HG03442 (cell line): ENCODE data around the gene CES1.
"Not testable (repeated sequence)": the region's sequence is repeated elsewhere in the genome, so short reads cannot be mapped to it uniquely, and the experiment has no call there.

Experiments
- ATAC-seq: cut with Tn5 transposase; IDR thresholded peaks from one replicate; pipeline ENCODE4 v1.9.1; 2021; ENCODE audit warnings: mild to moderate bottlenecking, moderate library complexity; ENCODE audit not compliant: unreplicated experiment

Gene CES1

GRCh38 chr16:55792934-55793374 lies 39.9 kb downstream of the CES1 start:
- ATAC-seq = not testable (repeated sequence)

DNA sequence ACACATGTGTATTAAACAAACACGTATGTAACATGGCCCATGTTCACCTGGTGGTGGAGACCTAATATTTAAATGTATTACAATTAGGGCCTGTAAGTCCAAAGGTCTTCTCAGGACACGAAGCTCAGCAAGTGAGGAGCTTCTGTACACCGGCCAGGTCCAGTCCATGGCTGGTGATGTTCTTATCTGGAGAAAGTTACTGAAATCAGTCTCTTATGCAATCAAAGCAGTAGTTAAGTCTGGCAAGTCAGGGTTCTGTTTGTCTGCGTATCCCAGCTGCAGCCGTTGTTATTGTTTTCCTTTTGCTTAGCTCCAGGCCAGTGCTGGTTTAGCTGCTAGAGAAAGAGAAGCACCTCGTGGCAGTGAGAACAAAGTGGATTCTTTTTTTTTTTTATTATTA lies 41.4 kb downstream of the CES1 start:
- ATAC-seq = not testable (repeated sequence)

- not testable (repeated sequence) for ATAC-seq
Measured at GRCh38 chr16:55790240-55790639, 42.7 kb downstream of the CES1 start.

- ATAC-seq = not testable (repeated sequence)
Measured at GRCh38 chr16:55782793-55783091, 50.2 kb downstream of the CES1 start.

DNA sequence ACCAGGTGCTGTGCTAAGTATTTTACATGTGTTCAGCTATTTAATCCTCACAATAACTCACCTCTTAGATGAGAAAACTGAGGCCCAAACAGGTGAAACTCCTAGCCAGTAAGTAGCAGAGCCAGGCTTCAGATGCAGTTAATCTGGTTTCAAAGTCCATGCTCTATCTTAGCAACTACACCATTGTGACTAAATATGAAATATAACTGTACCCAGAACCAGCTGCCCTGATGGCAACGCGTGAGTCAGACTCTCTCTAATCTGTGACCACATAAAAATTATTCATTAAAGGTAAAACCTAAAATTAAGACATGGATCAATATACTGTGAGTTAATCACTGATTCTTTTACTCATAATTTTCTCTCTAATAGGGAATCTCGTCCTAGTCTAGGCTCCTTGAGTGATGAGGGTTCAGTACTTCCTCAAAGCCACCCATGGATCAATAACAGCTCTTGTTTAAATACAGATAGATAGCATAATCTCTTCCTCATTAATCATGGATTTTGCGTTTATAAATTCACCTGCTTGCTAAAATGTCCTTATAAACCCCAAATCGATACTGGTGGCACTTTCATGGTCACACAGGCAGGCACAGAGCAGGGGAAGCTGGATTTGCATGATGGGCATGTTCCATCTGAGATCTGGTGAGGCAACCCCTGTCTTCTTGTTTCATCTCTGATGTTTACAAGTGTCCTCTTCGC lies 50.7 kb downstream of the CES1 start:
- ATAC-seq = not testable (repeated sequence)

- ATAC-seq = not testable (repeated sequence)
Measured at GRCh38 chr16:55781456-55781855, 51.4 kb downstream of the CES1 start.

DNA sequence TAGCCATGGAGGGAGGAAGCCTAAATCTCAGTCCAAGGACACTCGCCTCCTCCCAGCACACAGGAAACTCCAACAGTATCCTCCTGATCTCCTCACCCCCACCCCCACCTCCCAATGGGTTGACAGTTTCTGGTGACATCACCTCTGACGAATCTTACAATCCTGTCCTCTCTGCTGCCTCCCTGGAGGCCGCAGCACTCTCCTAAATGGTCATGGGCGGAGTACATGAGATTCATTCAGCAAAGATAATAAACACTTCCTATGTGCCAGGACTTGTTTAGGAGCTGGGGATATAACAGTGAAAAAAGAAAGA lies 52.8 kb downstream of the CES1 start:
- not testable (repeated sequence) for ATAC-seq

DNA sequence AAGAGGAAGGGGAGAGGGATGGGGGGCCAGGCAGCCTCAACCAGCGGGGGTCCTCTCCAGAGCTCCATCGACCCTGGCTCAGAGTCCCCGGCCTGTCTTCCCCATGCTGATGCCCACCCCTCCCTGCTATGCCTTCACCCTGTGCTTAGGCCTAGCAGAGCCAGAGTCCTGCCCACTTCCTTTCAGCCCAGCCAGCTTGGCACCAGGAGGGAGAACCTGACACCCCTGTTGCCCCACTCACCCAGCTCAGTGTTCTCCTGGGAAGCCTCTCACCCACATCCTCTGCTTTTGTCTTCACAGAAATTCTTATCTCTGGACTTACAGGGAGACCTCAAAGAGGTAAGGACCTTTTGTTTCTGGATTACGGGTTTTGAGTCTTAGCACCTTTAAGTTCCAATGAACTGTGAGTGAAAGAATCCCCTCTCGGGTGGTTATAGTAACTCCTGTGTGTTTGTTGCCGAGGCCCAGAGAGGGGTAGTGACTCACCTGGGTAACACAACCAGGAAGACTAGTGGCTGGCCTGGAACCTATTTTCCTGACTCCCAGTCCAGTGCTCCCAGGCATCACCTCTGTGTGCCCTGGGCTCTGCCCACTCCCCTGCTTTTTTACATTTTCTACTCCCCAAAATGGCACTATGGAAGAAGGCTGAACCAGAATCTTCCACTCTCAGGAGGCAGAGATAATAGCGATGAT lies 53.3 kb downstream of the CES1 start:
- ATAC-seq = no peak

DNA sequence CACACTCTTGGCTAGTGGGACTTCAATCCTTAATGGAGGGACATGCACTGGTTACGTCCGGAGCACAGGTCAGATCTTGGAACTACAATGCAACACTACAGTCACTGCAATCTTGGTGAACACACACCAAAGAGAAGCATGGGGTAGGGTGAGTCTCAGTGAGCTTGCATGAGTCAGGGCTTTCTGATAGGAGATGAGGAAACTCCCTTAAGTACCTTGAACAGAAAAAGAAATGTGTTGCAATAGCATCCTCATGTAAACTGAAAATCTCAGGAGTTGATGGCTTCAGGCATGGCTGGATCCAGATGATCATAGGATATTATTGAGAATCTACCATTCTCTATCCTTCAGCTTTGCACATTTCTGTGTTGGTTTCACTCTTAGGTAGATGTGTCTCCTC lies 54.1 kb downstream of the CES1 start:
- no peak for ATAC-seq

DNA sequence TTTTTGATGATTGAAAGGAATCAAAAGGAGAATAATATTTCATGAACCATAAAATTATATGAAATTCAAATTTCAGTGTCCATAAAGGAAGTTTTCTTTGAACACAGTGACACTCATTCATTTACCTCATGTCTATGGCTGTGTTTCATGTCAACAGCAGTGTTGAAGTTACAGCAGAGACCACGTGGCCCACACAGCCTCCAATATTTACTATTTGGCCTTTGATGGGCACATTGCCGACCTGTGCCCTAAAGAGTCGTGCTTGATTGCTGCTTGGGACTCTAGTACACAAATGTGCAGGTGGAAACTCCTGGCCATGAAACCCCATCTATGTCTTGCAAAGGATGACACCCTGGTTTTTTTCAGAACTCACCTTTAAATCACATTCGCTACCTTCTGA lies 57.0 kb downstream of the CES1 start:
- ATAC-seq = no peak

DNA sequence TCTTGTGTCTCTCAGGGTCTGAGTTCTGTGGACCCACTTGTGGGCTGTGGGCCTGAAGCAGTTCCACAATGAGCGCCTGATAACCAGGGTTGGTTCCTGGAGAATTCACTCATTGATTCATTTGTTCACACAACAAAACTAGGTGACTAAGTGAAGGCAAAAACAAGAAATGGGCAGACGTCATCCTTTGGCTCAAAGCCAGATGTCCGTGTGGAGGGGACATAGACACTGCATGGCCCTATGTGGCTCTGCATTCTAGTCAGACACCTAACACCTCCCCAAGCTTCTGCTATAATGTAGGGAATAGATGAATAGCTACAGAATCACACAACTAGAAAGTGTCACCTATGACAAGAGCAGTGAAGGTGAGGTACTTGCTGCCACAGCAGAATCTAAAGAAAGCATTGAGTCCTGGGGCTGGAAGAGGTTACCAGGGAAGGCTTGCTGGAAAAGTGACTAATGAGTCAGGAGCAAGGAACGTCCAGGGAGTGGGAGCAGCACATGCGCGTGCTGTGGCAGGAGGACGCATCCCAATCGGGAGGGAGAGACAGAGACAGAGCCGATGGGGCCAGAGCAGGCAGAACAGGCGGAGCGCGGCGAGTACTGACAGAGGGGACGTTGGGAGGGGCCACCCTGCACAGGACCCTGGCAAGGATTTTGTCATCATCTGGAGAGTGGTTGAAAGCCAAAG lies 58.9 kb downstream of the CES1 start:
- ATAC-seq = no peak

DNA sequence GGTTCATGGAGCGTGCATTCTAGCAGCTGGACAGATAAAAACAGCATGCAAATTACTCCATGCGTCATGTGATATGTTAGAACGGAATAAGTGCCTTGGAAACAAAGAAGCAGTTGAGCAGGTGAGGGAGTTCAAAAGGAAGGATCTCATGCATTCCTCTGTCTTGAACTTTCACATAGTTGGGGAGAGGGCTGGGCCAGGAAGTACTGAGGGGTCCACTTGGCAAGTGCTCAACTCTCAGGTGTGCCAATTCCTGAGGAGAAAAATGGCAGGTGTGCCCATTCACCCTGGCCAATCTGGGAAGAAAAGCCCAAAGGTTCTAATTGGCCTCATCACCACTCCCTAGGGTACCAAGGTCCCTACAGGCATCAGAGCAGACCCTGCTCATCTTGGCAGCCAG lies 67.7 kb downstream of the CES1 start:
- ATAC-seq = no peak

- ATAC-seq = no peak
Measured at GRCh38 chr16:55760310-55761001, 72.4 kb downstream of the CES1 start.

DNA sequence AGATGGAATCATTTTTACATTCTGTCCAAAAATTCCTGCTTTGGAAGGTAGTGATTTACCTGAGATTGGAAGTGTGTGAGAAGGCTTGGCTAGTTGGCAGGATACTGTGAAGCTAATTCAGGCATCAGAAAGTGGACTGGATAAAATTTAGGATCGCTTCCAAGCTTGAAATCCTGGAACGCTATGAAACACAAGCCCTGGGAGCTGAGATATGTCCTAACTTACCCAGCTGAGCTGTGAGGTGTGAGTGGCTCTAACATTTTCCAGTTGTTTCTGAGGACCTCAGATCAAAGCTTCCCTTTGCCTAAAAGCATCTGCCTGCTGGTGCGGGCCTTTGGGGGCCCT lies 73.0 kb downstream of the CES1 start:
- ATAC-seq = not testable (repeated sequence)

GRCh38 chr16:55757595-55758527 lies 75.0 kb downstream of the CES1 start:
- not testable (repeated sequence) for ATAC-seq

GRCh38 chr16:55756963-55757362 lies 75.9 kb downstream of the CES1 start:
- no peak for ATAC-seq

DNA sequence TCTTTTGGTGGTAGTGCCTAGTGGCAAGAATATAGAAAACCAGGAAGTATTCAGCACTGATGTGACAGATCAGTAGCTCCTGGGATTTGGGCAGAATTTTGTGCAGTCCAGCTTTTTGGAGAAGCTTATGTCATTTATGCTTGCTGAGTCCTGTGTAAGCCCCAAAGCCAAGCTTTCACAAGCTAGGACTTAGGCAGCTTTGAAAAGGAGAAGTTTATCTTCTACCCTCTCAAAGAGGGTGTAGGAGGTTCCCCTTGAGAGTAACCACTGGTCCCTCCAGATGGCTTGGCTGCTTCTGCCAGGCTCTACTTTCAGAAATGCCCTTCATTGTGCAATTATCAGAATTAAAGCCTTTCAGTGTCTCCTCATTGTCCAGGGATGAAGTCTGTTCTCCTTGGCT lies 78.8 kb downstream of the CES1 start:
- no peak for ATAC-seq

DNA sequence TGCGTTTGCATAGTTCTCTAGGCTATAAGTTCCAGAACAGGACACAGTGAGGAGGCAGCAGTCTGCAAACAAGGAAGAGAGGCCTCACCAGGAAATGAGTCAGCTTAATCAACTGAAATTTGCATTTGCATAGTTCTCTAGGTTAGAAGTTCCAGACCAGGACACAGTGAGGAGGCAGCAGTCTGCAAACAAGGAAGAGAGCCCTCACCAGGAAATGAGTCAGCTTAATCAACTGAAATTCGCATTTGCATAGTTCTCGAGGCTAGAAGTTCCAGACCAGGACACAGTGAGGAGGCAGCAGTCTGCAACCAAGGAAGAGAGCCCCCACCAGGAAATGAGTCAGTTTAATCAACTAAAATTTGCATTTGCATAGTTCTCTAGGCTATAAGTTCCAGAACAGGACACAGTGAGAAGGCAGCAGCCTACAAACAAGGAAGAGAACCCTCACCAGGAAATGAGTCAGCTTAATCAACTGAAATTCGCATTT lies 79.7 kb downstream of the CES1 start:
- ATAC-seq = not testable (repeated sequence)
